Measurements from ENCODE around the gene ITPR1.

The ITPR1 gene

GRCh38 chr3:4849136-4849535, 356.0 kb downstream of the ITPR1 start:
- no peaks in the 10 kb centered on the region for H3K9me3 Mint-ChIP-seq
- peak overlapping the region; percentile 42 for H3K4me3 Mint-ChIP-seq
- peaks cover 97% of the 10 kb centered on the region for H3K4me1 Mint-ChIP-seq
- H3K27me3 Mint-ChIP-seq, result no peaks in the 10 kb centered on the region
- peak overlapping the region; percentile 93 to 98 for H3K27ac Mint-ChIP-seq
- ATAC-seq (no peak), DNase-seq (no peak)

DNA sequence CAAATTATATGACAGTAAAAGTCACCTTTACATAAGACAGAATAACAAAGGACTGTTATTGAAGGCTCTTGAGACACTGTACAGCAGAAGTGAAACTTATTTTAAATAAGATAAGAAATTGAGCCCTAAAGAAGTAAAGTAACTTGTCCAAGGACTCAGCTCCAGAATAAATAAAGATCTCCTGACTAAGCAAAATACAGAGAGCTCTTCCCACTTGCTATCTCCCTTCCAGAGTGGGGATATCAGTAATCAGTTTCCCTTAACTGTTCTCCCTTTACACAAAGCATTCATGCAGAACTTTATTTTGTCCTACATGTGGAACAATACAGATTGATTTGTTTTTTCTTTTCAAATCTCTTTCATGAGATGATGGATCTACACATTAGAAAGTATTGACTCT, 356.6 kb downstream of the ITPR1 start:
- no peak for DNase-seq
- no peak for ATAC-seq
- Mint-ChIP-seq H3K4me1 (peaks cover 97% of the 10 kb centered on the region), H3K27ac (peak overlapping the region; percentile 98 to 99), H3K9me3 (no peaks in the 10 kb centered on the region), H3K27me3 (no peaks in the 10 kb centered on the region), H3K4me3 (peak overlapping the region; percentile 65 to 71)

- Mint-ChIP-seq H3K4me1 (peaks cover 97% of the 10 kb centered on the region), H3K27me3 (no peaks in the 10 kb centered on the region), H3K27ac (peak overlapping the region; percentile 98 to 99), H3K4me3 (peak overlapping the region; percentile 65 to 71), H3K9me3 (peaks cover 0 to 5% of the 10 kb centered on the region in 2 donors)
- peak; percentile 64 for ATAC-seq
- DNase-seq, result peak; percentile 64 to 82
Measured at GRCh38 chr3:4850211-4850927, 357.2 kb downstream of the ITPR1 start.

DNA sequence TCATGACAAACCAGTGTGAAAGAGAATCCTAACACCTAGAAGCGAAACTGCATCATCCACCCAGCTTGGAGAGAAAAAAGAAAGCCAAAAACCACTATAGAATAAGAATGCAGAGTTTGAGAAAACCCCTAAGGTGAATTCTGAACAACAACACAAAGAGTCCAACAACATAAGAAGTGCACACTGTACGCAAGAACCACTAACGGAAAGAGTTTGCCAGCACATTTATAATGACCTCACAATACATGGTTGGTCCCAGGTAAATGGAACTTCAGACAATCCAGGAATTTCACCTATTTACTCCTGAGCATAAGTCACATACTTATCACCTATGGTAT, 357.7 kb downstream of the ITPR1 start:
- H3K9me3 Mint-ChIP-seq, result peaks cover 0 to 10% of the 10 kb centered on the region in 2 donors
- ATAC-seq (peak; percentile 83), DNase-seq (peak; percentile 47 to 57)
- H3K4me3 Mint-ChIP-seq, result peak overlapping the region; percentile 6 to 65
- H3K27me3 Mint-ChIP-seq, result no peaks in the 10 kb centered on the region
- H3K27ac Mint-ChIP-seq, result peak overlapping the region; percentile 98 to 99
- H3K4me1 Mint-ChIP-seq, result peaks cover 97% of the 10 kb centered on the region

- peak overlapping the region; percentile 65 to 83 for H3K4me3 Mint-ChIP-seq
Measured at GRCh38 chr3:4852780-4853748, 359.9 kb downstream of the ITPR1 start.

DNA sequence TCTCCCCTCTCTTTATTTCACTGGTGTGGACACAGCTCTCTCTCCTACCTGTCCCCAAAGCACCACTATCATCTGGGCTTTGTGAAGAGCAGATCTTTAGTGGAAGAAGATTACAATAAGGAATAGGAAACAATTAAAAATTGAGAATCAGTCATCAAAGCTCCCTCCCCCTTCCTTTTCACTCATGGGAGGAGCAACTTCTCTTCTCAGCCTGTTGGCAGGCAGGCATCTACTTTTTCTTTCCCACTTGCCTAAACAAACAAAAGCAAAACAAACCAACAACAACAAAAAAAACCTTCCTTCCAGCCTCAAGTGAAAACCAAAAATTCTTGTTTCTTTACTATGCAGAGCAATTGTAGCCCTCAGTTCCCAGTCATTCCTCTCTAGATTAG, 360.6 kb downstream of the ITPR1 start:
- Mint-ChIP-seq H3K27me3 (no peaks in the 10 kb centered on the region), H3K9me3 (peaks cover 6 to 13% of the 10 kb centered on the region in 2 donors), H3K4me3 (peak overlapping the region; percentile 64 to 83), H3K27ac (peak overlapping the region; percentile 85 to 95), H3K4me1 (peaks cover 95% of the 10 kb centered on the region)
- ATAC-seq (no peak), DNase-seq (no peak)

More at GRCh38 chr3:4852780-4853748, 359.9 kb downstream of the ITPR1 start:
- DNase-seq (no peak), ATAC-seq (no peak)
- Mint-ChIP-seq H3K27ac (peak overlapping the region; percentile 85 to 95), H3K9me3 (peaks cover 6 to 13% of the 10 kb centered on the region in 2 donors), H3K4me1 (peaks cover 97% of the 10 kb centered on the region), H3K27me3 (no peaks in the 10 kb centered on the region)

GRCh38 chr3:4855676-4856075, 362.5 kb downstream of the ITPR1 start:
- peaks cover 6 to 18% of the 10 kb centered on the region in 2 donors for H3K9me3 Mint-ChIP-seq
- no peak overlapping the region for H3K4me3 Mint-ChIP-seq
- H3K4me1 Mint-ChIP-seq, result peaks cover 80% of the 10 kb centered on the region
- H3K27ac Mint-ChIP-seq, result peak overlapping the region in 1 of 2 donors; percentile 23
- H3K27me3 Mint-ChIP-seq, result no peaks in the 10 kb centered on the region
- ATAC-seq (no peak), DNase-seq (no peak)

- peak overlapping the region; percentile 13 to 23 for H3K27ac Mint-ChIP-seq
- H3K4me3 Mint-ChIP-seq, result no peak overlapping the region
- peaks cover 9 to 18% of the 10 kb centered on the region in 2 donors for H3K9me3 Mint-ChIP-seq
- no peaks in the 10 kb centered on the region for H3K27me3 Mint-ChIP-seq
- DNase-seq, result no peak
- H3K4me1 Mint-ChIP-seq, result peaks cover 76% of the 10 kb centered on the region
- no peak for ATAC-seq
Measured at GRCh38 chr3:4856136-4856535, 363.0 kb downstream of the ITPR1 start.

DNA sequence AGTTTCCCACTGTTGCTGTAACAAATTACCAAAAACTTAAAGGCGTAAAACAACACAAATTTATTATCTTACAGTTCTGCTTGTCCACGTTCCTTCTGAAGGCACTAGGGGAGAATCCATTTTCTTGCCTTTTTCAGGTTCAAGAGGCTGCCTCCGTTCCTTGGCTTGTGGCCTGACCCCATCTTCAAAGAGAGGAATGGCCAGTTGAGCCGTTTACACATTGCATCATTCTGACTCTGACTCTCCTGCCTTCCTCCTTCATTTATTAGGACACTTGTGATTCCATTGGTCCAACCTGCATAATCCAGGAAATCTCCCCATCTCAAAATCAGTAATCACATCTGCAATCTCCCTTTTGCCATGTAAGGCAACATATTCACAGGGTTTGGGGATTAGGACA, 363.4 kb downstream of the ITPR1 start:
- Mint-ChIP-seq H3K27me3 (no peaks in the 10 kb centered on the region), H3K4me1 (peaks cover 71% of the 10 kb centered on the region), H3K9me3 (peaks cover 12 to 18% of the 10 kb centered on the region in 2 donors), H3K27ac (no peak overlapping the region), H3K4me3 (peak overlapping the region in 1 of 2 donors; percentile 11)
- no peak for DNase-seq
- no peak for ATAC-seq

GRCh38 chr3:4856986-4857385, 363.8 kb downstream of the ITPR1 start:
- DNase-seq (no peak), ATAC-seq (no peak)
- peaks cover 67% of the 10 kb centered on the region for H3K4me1 Mint-ChIP-seq
- no peak overlapping the region for H3K4me3 Mint-ChIP-seq
- no peak overlapping the region for H3K27ac Mint-ChIP-seq
- peaks cover 12 to 21% of the 10 kb centered on the region in 2 donors for H3K9me3 Mint-ChIP-seq
- H3K27me3 Mint-ChIP-seq, result no peaks in the 10 kb centered on the region

GRCh38 chr3:4859788-4860187, 366.6 kb downstream of the ITPR1 start:
- H3K4me3 Mint-ChIP-seq, result no peak overlapping the region
- H3K27ac Mint-ChIP-seq, result no peak overlapping the region
- DNase-seq (no peak), ATAC-seq (no peak)
- no peaks in the 10 kb centered on the region for H3K27me3 Mint-ChIP-seq
- H3K9me3 Mint-ChIP-seq, result peaks cover 29 to 45% of the 10 kb centered on the region in 2 donors
- H3K4me1 Mint-ChIP-seq, result peaks cover 52% of the 10 kb centered on the region

- peaks cover 32% of the 10 kb centered on the region for H3K4me1 Mint-ChIP-seq
Measured at GRCh38 chr3:4862973-4863372, 369.8 kb downstream of the ITPR1 start.

GRCh38 chr3:4864503-4864902, 371.4 kb downstream of the ITPR1 start:
- Mint-ChIP-seq H3K4me1 (peaks cover 39% of the 10 kb centered on the region), H3K9me3 (peaks cover 23 to 32% of the 10 kb centered on the region in 2 donors), H3K27me3 (no peaks in the 10 kb centered on the region), H3K27ac (no peak overlapping the region), H3K4me3 (no peak overlapping the region)
- DNase-seq (no peak), ATAC-seq (no peak)

More at GRCh38 chr3:4862973-4863372, 369.8 kb downstream of the ITPR1 start:
- Mint-ChIP-seq H3K9me3 (peaks cover 23 to 32% of the 10 kb centered on the region in 2 donors), H3K27ac (no peak overlapping the region), H3K27me3 (no peaks in the 10 kb centered on the region), H3K4me3 (no peak overlapping the region)
- ATAC-seq (no peak), DNase-seq (no peak)

- DNase-seq (no peak), ATAC-seq (no peak)
- H3K27me3 Mint-ChIP-seq, result no peaks in the 10 kb centered on the region
- peak overlapping the region; percentile 39 to 63 for H3K4me3 Mint-ChIP-seq
- no peak overlapping the region for H3K27ac Mint-ChIP-seq
- H3K9me3 Mint-ChIP-seq, result peaks cover 23 to 27% of the 10 kb centered on the region in 2 donors
- peaks cover 44% of the 10 kb centered on the region for H3K4me1 Mint-ChIP-seq
Measured at GRCh38 chr3:4865714-4866113, 372.6 kb downstream of the ITPR1 start.

GRCh38 chr3:4866866-4867265, 373.7 kb downstream of the ITPR1 start:
- Mint-ChIP-seq H3K27me3 (no peaks in the 10 kb centered on the region), H3K4me3 (peak overlapping the region; percentile 84 to 91), H3K27ac (peak overlapping the region; percentile 96 to 97), H3K9me3 (peaks cover 17 to 25% of the 10 kb centered on the region in 2 donors), H3K4me1 (peaks cover 50% of the 10 kb centered on the region)
- DNase-seq, result peak in 1 of 2 donors; percentile 23
- ATAC-seq, result no peak

Data from stimulated activated naive CD8-positive, alpha-beta T cell treated with anti-CD3 and anti-CD28 coated beads, Interleukin-15, amount 100 ng/mL, for 72 hours (primary cell).